Neural progenitor cell (in vitro differentiated cells): Measurements from ENCODE around the gene ZBTB46. TPM values are rescaled to one million over a fixed set of nuclear protein-coding genes. Genes with fewer than 3 reads are reported as not detected.

Experiments used
- DNase-seq: peaks from one replicate; pipeline ENCODE4 v3.0.0-alpha.2; 2016; ENCODE audit warnings: low spot score
- H2AFZ ChIP-seq: fragments of 200-600 bp; sonication (generic); replicated peaks from 2 replicates; pipeline ENCODE4 v1.6.1; 2016; ENCODE audit warnings: antibody characterized with exemption
- H3F3A ChIP-seq: fragments of 200-600 bp; sonication (generic); 2 replicates; pipeline ENCODE4 v1.6.1; 2016; ENCODE audit warnings: antibody characterized with exemption, low read depth
- H3K27ac ChIP-seq: fragments of 200-600 bp; sonication (generic); 2 replicates; pipeline ENCODE4 v1.5.1; 2016; ENCODE audit warnings: mild to moderate bottlenecking
- H3K27me3 ChIP-seq: fragments of 200-600 bp; sonication (generic); 2 replicates; pipeline ENCODE4 v1.6.1; 2016; ENCODE audit warnings: mild to moderate bottlenecking, moderate library complexity
- H3K36me3 ChIP-seq: fragments of 200-600 bp; sonication (generic); 2 replicates; pipeline ENCODE4 v1.5.1; 2016
- H3K4me1 ChIP-seq: fragments of 200-600 bp; sonication (generic); 2 replicates; pipeline ENCODE4 v1.6.1; 2016; ENCODE audit warnings: mixed run types
- H3K4me2 ChIP-seq: fragments of 200-600 bp; sonication (generic); 2 replicates; pipeline ENCODE4 v1.6.1; 2016
- H3K4me3 ChIP-seq: fragments of 200-600 bp; sonication (generic); 2 replicates; pipeline ENCODE4 v1.5.1; 2016
- H3K79me2 ChIP-seq: fragments of 200-600 bp; sonication (generic); 2 replicates; pipeline ENCODE4 v1.6.1; 2016; ENCODE audit warnings: low read depth
- H3K9ac ChIP-seq: fragments of 200-600 bp; sonication (generic); 2 replicates; pipeline ENCODE4 v1.6.1; 2016
- H3K9me3 ChIP-seq: fragments of 200-600 bp; sonication (generic); 2 replicates; pipeline ENCODE4 v1.5.1; 2016; ENCODE audit warnings: low read depth
- H4K20me1 ChIP-seq: fragments of 200-600 bp; sonication (generic); 2 replicates; pipeline ENCODE4 v1.6.1; 2016; ENCODE audit warnings: low read depth
- H3K27ac Mint-ChIP-seq: 3 replicates; pipeline ENCODE4 v1.8.0; 2021; ENCODE audit warnings: mixed read lengths
- H3K27me3 Mint-ChIP-seq: 2 replicates; pipeline ENCODE4 v1.8.0; 2022; ENCODE audit warnings: low read depth, mild to moderate bottlenecking, inconsistent platforms, moderate library complexity, mixed read lengths; ENCODE audit not compliant: insufficient read depth
- H3K36me3 Mint-ChIP-seq: 3 replicates; pipeline ENCODE4 v1.8.0; 2021; ENCODE audit warnings: mixed read lengths
- H3K4me1 Mint-ChIP-seq: 3 replicates; pipeline ENCODE4 v1.8.0; 2021; ENCODE audit warnings: mixed read lengths
- H3K4me3 Mint-ChIP-seq: 3 replicates; pipeline ENCODE4 v1.8.0; 2021; ENCODE audit warnings: mild to moderate bottlenecking, moderate library complexity, mixed read lengths
- H3K9me3 Mint-ChIP-seq: 3 replicates; pipeline ENCODE4 v1.8.0; 2020; ENCODE audit warnings: mixed read lengths
- EZH2 ChIP-seq: fragments of 200-600 bp; sonication (generic); IDR thresholded peaks from 2 replicates; pipeline ENCODE4 v1.6.1; 2017; ENCODE audit warnings: antibody characterized with exemption, mild to moderate bottlenecking, moderate library complexity
- EZH2phosphoT487 ChIP-seq: fragments of 200-600 bp; sonication (generic); IDR thresholded peaks from 2 replicates; pipeline ENCODE4 v1.6.1; 2017; ENCODE audit warnings: antibody characterized with exemption
- total RNA-seq: library from RNA; depleted of rRNA; stranded (reverse); fragments of >200 nt; gene quantifications from 2 replicates; pipeline ENCODE4 v1.2.3, GENCODE V29; 2015; ENCODE audit warnings: low replicate concordance
- TF ChIP-seq, protein P1 (sequence below): fragments of 200-600 bp; sonication (generic); IDR thresholded peaks from 2 replicates; pipeline ENCODE4 v1.5.1; 2017; ENCODE audit warnings: antibody characterized with exemption, mild to moderate bottlenecking

Gene ZBTB46
- total RNA-seq, 1 donor from 2014 or later: 8.1 TPM

DNA sequence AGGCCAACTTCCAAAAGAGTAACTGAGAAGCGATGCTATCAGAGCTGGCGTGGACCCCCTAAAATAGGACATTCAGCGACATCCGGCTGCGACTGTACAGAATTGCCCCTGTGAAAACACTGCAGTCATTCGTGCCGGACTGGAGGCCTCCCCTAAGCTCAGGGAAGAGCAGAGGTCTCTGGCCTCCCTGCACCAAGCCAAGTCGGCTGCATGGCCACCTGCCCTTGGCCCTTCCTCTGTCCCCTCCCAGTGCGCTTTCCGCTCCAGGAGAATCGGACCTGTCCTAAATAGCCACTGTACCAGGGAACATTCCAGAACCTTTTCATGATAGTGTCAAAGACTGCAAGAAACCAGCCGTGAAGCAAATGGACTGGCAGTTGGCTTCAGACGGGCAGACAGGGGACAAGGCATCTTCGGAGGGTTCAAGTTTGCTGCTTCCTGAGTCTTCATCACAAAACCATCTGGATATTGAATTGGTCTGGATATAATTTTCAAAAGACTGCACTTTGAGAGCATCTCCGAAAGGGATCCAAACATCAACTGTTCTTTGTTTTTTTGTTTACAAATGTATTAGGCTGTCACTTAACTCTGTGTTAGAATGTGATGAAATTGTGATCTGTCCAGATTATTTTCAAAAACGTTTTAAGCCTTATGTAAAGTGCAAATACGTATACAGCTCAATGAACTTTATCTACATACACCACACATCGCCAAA lies 75.0 kb downstream of the ZBTB46 start:
- Mint-ChIP-seq H3K27me3 (peaks cover 2% of the 10 kb centered on the region), H3K4me3 (no peak overlapping the region), H3K4me1 (peaks cover 15% of the 10 kb centered on the region), H3K27ac (peak overlapping the region; percentile 31), H3K9me3 (peaks cover 2% of the 10 kb centered on the region), H3K36me3 (peaks cover 5% of the 10 kb centered on the region)
- no peak for DNase-seq
- no peaks in the 10 kb centered on the region for H4K20me1 ChIP-seq
- H3K36me3 ChIP-seq: no peaks in the 10 kb centered on the region
- no peak overlapping the region for H2AFZ ChIP-seq
- H3F3A ChIP-seq: no peaks in the 10 kb centered on the region
- H3K4me3 ChIP-seq: no peak overlapping the region
- TF ChIP-seq EZH2phosphoT487: no peak
- TF ChIP-seq EZH2: no peak
- TF ChIP-seq, protein P1, sequence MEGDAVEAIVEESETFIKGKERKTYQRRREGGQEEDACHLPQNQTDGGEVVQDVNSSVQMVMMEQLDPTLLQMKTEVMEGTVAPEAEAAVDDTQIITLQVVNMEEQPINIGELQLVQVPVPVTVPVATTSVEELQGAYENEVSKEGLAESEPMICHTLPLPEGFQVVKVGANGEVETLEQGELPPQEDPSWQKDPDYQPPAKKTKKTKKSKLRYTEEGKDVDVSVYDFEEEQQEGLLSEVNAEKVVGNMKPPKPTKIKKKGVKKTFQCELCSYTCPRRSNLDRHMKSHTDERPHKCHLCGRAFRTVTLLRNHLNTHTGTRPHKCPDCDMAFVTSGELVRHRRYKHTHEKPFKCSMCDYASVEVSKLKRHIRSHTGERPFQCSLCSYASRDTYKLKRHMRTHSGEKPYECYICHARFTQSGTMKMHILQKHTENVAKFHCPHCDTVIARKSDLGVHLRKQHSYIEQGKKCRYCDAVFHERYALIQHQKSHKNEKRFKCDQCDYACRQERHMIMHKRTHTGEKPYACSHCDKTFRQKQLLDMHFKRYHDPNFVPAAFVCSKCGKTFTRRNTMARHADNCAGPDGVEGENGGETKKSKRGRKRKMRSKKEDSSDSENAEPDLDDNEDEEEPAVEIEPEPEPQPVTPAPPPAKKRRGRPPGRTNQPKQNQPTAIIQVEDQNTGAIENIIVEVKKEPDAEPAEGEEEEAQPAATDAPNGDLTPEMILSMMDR: no peak
- H3K9ac ChIP-seq: no peak overlapping the region
- no peaks in the 10 kb centered on the region for H3K9me3 ChIP-seq
- no peak overlapping the region for H3K27ac ChIP-seq
- H3K4me1 ChIP-seq: no peaks in the 10 kb centered on the region
- no peaks in the 10 kb centered on the region for H3K27me3 ChIP-seq
- H3K79me2 ChIP-seq: no peaks in the 10 kb centered on the region
- no peak overlapping the region for H3K4me2 ChIP-seq

DNA sequence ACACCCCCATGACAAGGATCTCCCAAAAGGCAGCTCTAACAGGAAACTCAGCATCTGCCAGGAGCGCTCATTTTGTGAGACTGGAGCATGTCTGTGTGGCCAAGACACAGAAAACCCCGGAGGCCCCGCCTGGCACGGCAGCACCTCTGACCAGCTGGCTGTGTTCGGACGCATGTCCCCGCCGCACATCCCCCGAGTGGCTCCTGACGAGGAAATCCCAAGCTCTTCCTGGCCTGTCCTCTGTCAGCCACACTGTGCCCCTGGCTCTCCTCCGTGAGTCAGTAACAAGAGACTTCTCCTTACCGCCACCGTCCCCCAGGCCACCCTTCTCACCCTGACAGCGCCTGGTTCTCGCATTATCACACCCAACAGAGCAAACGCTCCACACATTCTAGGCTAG lies 77.1 kb downstream of the ZBTB46 start:
- no peaks in the 10 kb centered on the region for H3K79me2 ChIP-seq
- H3K36me3 ChIP-seq: no peaks in the 10 kb centered on the region
- TF ChIP-seq EZH2 (no peak), EZH2phosphoT487 (no peak)
- TF ChIP-seq, protein P1: no peak
- Mint-ChIP-seq H3K4me3 (no peak overlapping the region), H3K27ac (no peak overlapping the region), H3K4me1 (peaks cover 16% of the 10 kb centered on the region), H3K36me3 (peaks cover 5% of the 10 kb centered on the region), H3K9me3 (no peaks in the 10 kb centered on the region), H3K27me3 (peaks cover 2% of the 10 kb centered on the region)
- DNase-seq: no peak
- no peak overlapping the region for H3K9ac ChIP-seq
- no peaks in the 10 kb centered on the region for H4K20me1 ChIP-seq
- H3F3A ChIP-seq: no peaks in the 10 kb centered on the region
- H3K27me3 ChIP-seq: no peaks in the 10 kb centered on the region
- no peak overlapping the region for H3K4me3 ChIP-seq
- no peak overlapping the region for H2AFZ ChIP-seq
- H3K4me1 ChIP-seq: no peaks in the 10 kb centered on the region
- H3K9me3 ChIP-seq: no peaks in the 10 kb centered on the region
- H3K27ac ChIP-seq: no peak overlapping the region
- H3K4me2 ChIP-seq: no peak overlapping the region

DNA sequence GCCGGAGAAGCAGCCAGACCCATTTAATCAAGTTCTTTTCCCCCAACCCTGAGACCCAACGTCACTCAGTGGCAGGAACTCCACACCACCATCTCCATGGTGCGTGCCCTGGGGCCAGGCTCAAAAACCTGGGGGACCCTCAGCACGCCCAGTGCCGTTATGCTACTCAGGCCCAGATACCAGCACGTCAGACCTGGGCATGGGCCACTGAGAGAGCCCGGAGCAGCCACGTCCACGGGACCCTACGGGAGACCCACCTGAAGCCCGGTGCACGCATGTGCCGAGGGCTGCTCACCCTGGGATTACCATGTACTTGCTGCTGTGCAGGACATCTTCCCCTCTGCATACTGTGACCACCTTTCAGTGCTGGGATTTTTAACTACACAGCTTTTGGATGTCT lies 77.7 kb downstream of the ZBTB46 start:
- Histone ChIP-seq H3K27ac (no peak overlapping the region), H3K4me2 (no peak overlapping the region), H3K36me3 (no peaks in the 10 kb centered on the region), H3K27me3 (no peaks in the 10 kb centered on the region), H3K79me2 (no peaks in the 10 kb centered on the region), H3F3A (no peaks in the 10 kb centered on the region), H3K4me3 (no peak overlapping the region), H3K9ac (no peak overlapping the region), H2AFZ (no peak overlapping the region), H3K9me3 (no peaks in the 10 kb centered on the region), H3K4me1 (no peaks in the 10 kb centered on the region), H4K20me1 (no peaks in the 10 kb centered on the region)
- TF ChIP-seq, protein P1: no peak
- no peak for TF ChIP-seq EZH2phosphoT487
- no peak for TF ChIP-seq EZH2
- Mint-ChIP-seq H3K27me3 (peaks cover 4% of the 10 kb centered on the region), H3K4me3 (no peak overlapping the region), H3K27ac (no peak overlapping the region), H3K9me3 (no peaks in the 10 kb centered on the region), H3K36me3 (peaks cover 3% of the 10 kb centered on the region), H3K4me1 (peaks cover 16% of the 10 kb centered on the region)
- no peak for DNase-seq
